HEK293 (cell line): ENCODE results near the gene SYNPR.

Experiments used
- CTCF ChIA-PET: fragments of 350-600 bp; formaldehyde crosslinking; extraction: SDS; loops from one replicate; lab custom pipeline; 2021; ENCODE audit warnings: antibody characterized with exemption; lab: Yijun Ruan, JAX
- POLR2A ChIA-PET: fragments of 300-600 bp; formaldehyde crosslinking; extraction: SDS; loops from one replicate; lab custom pipeline; 2020; ENCODE audit warnings: antibody characterized with exemption, inconsistent platforms; lab: Yijun Ruan, JAX
- H3K27ac ChIP-seq: fragments of 200-500 bp; sonication (Bioruptor generic); 2 replicates; pipeline ENCODE4 v1.5.1; 2014; ENCODE audit warnings: low read depth, low read length, control low read depth, inconsistent platforms; ENCODE audit errors: extremely low read depth
- H3K36me3 ChIP-seq, 2 experiments: fragments of 200-500 bp in 1 of 2; sonication (Bioruptor generic) in 1 of 2; 1 replicate in 1 of 2; 2 replicates in 1 of 2; pipeline ENCODE4 v1.5.1; 2014 to 2017; ENCODE audit warnings: inconsistent platforms in 2 of 2, low read length in 2 of 2; ENCODE audit not compliant: control insufficient read depth in 2 of 2, insufficient read depth in 1 of 2
- H3K4me1 ChIP-seq: fragments of 200-500 bp; sonication (Bioruptor generic); 2 replicates; pipeline ENCODE4 v1.5.1; 2014; ENCODE audit warnings: mild to moderate bottlenecking, low read length, inconsistent platforms; ENCODE audit not compliant: control insufficient read depth, insufficient read depth
- H3K4me3 ChIP-seq: 2 replicates; pipeline ENCODE4 v1.5.1; 2011; ENCODE audit warnings: low read depth, mild to moderate bottlenecking, control low read depth, low read length, moderate library complexity
- H3K9me3 ChIP-seq: fragments of 200-500 bp; sonication (Bioruptor generic); 2 replicates; pipeline ENCODE4 v1.5.1; 2014; ENCODE audit warnings: low read depth, low read length, inconsistent platforms; ENCODE audit not compliant: control insufficient read depth, insufficient read depth
- GFI1B ChIP-seq: fragments of 450-650 bp; formaldehyde crosslinking; IDR thresholded peaks from 2 replicates; pipeline ENCODE4 v1.5.1; 2016; ENCODE audit warnings: missing biosample characterization, missing genetic modification characterization
- GLIS2 ChIP-seq: fragments of 450-650 bp; formaldehyde crosslinking; IDR thresholded peaks from 2 replicates; pipeline ENCODE4 v1.5.1; 2016; ENCODE audit warnings: missing biosample characterization, missing genetic modification characterization
- MZF1 ChIP-seq: fragments of 450-650 bp; formaldehyde crosslinking; IDR thresholded peaks from 2 replicates; pipeline ENCODE4 v1.5.1; 2017; ENCODE audit warnings: missing biosample characterization, missing genetic modification characterization, borderline replicate concordance
- OSR2 ChIP-seq: fragments of 450-650 bp; formaldehyde crosslinking; IDR thresholded peaks from 2 replicates; pipeline ENCODE4 v1.5.1; 2016; ENCODE audit warnings: missing biosample characterization, missing genetic modification characterization
- SCRT1 ChIP-seq: fragments of 450-650 bp; formaldehyde crosslinking; IDR thresholded peaks from 2 replicates; pipeline ENCODE4 v1.5.1; 2016; ENCODE audit warnings: missing biosample characterization, missing genetic modification characterization, borderline replicate concordance
- YY2 ChIP-seq: fragments of 450-650 bp; formaldehyde crosslinking; IDR thresholded peaks from 2 replicates; pipeline ENCODE4 v1.5.1; 2016; ENCODE audit warnings: missing biosample characterization, missing genetic modification characterization
- ZBTB7A ChIP-seq: fragments of 450-650 bp; formaldehyde crosslinking; IDR thresholded peaks from 2 replicates; pipeline ENCODE4 v1.5.1; 2016; ENCODE audit warnings: low read depth, missing biosample characterization, missing genetic modification characterization
- ZNF138 ChIP-seq: fragments of 450-650 bp; formaldehyde crosslinking; IDR thresholded peaks from 2 replicates; pipeline ENCODE4 v1.5.1; 2016; ENCODE audit warnings: missing biosample characterization, missing genetic modification characterization, borderline replicate concordance
- ZNF266 ChIP-seq: fragments of 450-650 bp; formaldehyde crosslinking; IDR thresholded peaks from 2 replicates; pipeline ENCODE4 v1.5.1; 2016; ENCODE audit warnings: missing biosample characterization, missing genetic modification characterization, low read depth
- ZNF274 ChIP-seq, 2 experiments: fragments of 200-500 bp in 1 of 2; fragments of 450-650 bp in 1 of 2; sonication (Bioruptor generic) in 1 of 2; formaldehyde crosslinking in 1 of 2; IDR thresholded peaks; 2 replicates each; pipeline versions ENCODE4 v1.5.1 to v1.6.1; 2014 to 2016; ENCODE audit warnings: borderline replicate concordance in 1 of 2, inconsistent platforms in 1 of 2, low read length in 1 of 2, missing biosample characterization in 1 of 2, missing genetic modification characterization in 1 of 2
- ZNF37A ChIP-seq: fragments of 450-650 bp; IDR thresholded peaks from 2 replicates; pipeline ENCODE4 v1.5.1; 2018; ENCODE audit warnings: missing biosample characterization, missing genetic modification characterization
- ZNF48 ChIP-seq: fragments of 450-650 bp; formaldehyde crosslinking; IDR thresholded peaks from 2 replicates; pipeline ENCODE4 v1.5.1; 2016; ENCODE audit warnings: missing biosample characterization, missing genetic modification characterization
- ZNF518A ChIP-seq: fragments of 450-650 bp; formaldehyde crosslinking; conservative IDR thresholded peaks from 2 replicates; pipeline ENCODE4 v1.5.1; 2016; ENCODE audit warnings: low read depth, missing biosample characterization, missing genetic modification characterization
- ZNF600 ChIP-seq: fragments of 450-650 bp; formaldehyde crosslinking; IDR thresholded peaks from 2 replicates; pipeline ENCODE4 v1.5.1; 2016; ENCODE audit warnings: missing biosample characterization, missing genetic modification characterization
- ZSCAN18 ChIP-seq: fragments of 450-650 bp; formaldehyde crosslinking; IDR thresholded peaks from 2 replicates; pipeline ENCODE4 v1.5.1; 2016; ENCODE audit warnings: missing biosample characterization, missing genetic modification characterization
- TF ChIP-seq, protein P1 (sequence below): fragments of 450-650 bp; formaldehyde crosslinking; optimal IDR thresholded peaks from 2 replicates; pipeline ENCODE3; 2016; ENCODE audit warnings: missing biosample characterization, mild to moderate bottlenecking, missing genetic modification characterization

Gene SYNPR

GRCh38 chr3:63523100-63523499 lies 245.0 kb downstream of the SYNPR start (continued):
- no peak for TF ChIP-seq ZNF266 (tag by site-specific recombination)
- TF ChIP-seq ZNF37A = no peak
- TF ChIP-seq ZNF138 (tag by site-specific recombination) = no peak
- no peak for TF ChIP-seq ZSCAN18 (tag by site-specific recombination)
- TF ChIP-seq GLIS2 (tag by site-specific recombination) = no peak
- no peak for TF ChIP-seq ZNF48 (tag by site-specific recombination)
- TF ChIP-seq GFI1B (tag by site-specific recombination) = no peak
- no peak for TF ChIP-seq ZNF600 (tag by site-specific recombination)

GRCh38 chr3:63528325-63529000 lies 250.4 kb downstream of the SYNPR start:
- CTCF ChIA-PET = no interaction called here
- POLR2A ChIA-PET = no interaction called here
- no peaks in the 10 kb centered on the region for H3K36me3 ChIP-seq
- H3K9me3 ChIP-seq = no peaks in the 10 kb centered on the region
- H3K27ac ChIP-seq = no peak overlapping the region
- no peak overlapping the region for H3K4me3 ChIP-seq
- TF ChIP-seq OSR2 (tag by site-specific recombination) (no peak), ZBTB7A (tag by site-specific recombination) (no peak), MZF1 (tag by site-specific recombination) (no peak), SCRT1 (tag by site-specific recombination) (no peak), ZNF518A (no peak), YY2 (no peak), ZNF274 (IDR thresholded peaks at IDR 0.05; ENCODE audit: low read length) (no peak), ZNF274 (tag by site-specific recombination; IDR thresholded peaks at IDR 0.05; ENCODE audit: borderline replicate concordance) (no peak)
- TF ChIP-seq, protein P1, sequence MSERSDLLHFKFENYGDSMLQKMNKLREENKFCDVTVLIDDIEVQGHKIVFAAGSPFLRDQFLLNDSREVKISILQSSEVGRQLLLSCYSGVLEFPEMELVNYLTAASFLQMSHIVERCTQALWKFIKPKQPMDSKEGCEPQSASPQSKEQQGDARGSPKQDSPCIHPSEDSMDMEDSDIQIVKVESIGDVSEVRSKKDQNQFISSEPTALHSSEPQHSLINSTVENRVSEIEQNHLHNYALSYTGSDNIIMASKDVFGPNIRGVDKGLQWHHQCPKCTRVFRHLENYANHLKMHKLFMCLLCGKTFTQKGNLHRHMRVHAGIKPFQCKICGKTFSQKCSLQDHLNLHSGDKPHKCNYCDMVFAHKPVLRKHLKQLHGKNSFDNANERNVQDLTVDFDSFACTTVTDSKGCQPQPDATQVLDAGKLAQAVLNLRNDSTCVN (tag by site-specific recombination) = no peak
- H3K4me1 ChIP-seq = no peaks in the 10 kb centered on the region
